Stimulated activated CD8-positive, alpha-beta memory T cell treated with anti-CD3 and anti-CD28 coated beads, Interleukin-15, amount 100 ng/mL, for 48 hours (primary cell): Measurements from ENCODE around the gene G2E3.
"Not testable (repeated sequence)": the region's sequence is repeated elsewhere in the genome, so short reads cannot be mapped to it uniquely, and the experiment has no call there.

Source experiments
- DNase-seq, 2 donors: peaks; one replicate each; pipeline ENCODE4 v3.0.0-alpha.2; 2020; ENCODE audit warnings: low read depth in 2 of 2

Gene G2E3

GRCh38 chr14:30558675-30559555 lies at the start of gene G2E3:
TSS of gene G2E3 (plus strand) at chr14:30559158. CDS start at chr14:30581080, 21,922 bp downstream.
- peak; percentile 82 for DNase-seq

GRCh38 chr14:30517737-30518136 lies 41.2 kb upstream of the G2E3 start:
- no peak for DNase-seq

GRCh38 chr14:30518867-30519560 lies 39.9 kb upstream of the G2E3 start:
- no peak for DNase-seq

GRCh38 chr14:30519961-30520360 lies 39.0 kb upstream of the G2E3 start:
- no peak for DNase-seq

GRCh38 chr14:30520536-30520935 lies 38.4 kb upstream of the G2E3 start:
- no peak for DNase-seq

GRCh38 chr14:30521899-30522736 lies 36.8 kb upstream of the G2E3 start:
- DNase-seq, result no peak

GRCh38 chr14:30525833-30526232 lies 33.1 kb upstream of the G2E3 start:
- DNase-seq, result no peak

GRCh38 chr14:30527196-30527595 lies 31.8 kb upstream of the G2E3 start:
- DNase-seq, result no peak

GRCh38 chr14:30528119-30528518 lies 30.8 kb upstream of the G2E3 start:
- DNase-seq, result no peak

GRCh38 chr14:30528778-30529642 lies 29.9 kb upstream of the G2E3 start:
- DNase-seq, result no peak

GRCh38 chr14:30532264-30532663 lies 26.7 kb upstream of the G2E3 start:
- no peak for DNase-seq

- no peak for DNase-seq
These were observed 25.8 kb upstream of the G2E3 start for GRCh38 chr14:30533126-30533525.

- DNase-seq, result no peak
These were observed 17.6 kb upstream of the G2E3 start for GRCh38 chr14:30541318-30541717.

GRCh38 chr14:30546735-30547134 lies 12.2 kb upstream of the G2E3 start:
- DNase-seq, result not testable (repeated sequence)

- no peak for DNase-seq
These were observed 11.4 kb upstream of the G2E3 start for GRCh38 chr14:30547388-30548048.

- no peak for DNase-seq
These were observed 8.6 kb upstream of the G2E3 start for GRCh38 chr14:30550335-30550734.

- no peak for DNase-seq
These were observed 7.5 kb upstream of the G2E3 start for GRCh38 chr14:30551460-30551859.

- no peak for DNase-seq
These were observed 5.5 kb upstream of the G2E3 start for GRCh38 chr14:30553311-30553989.

GRCh38 chr14:30558362-30558674 lies 640 bp upstream of the G2E3 start:
- no peak for DNase-seq

GRCh38 chr14:30559638-30560091 lies 707 bp downstream of the G2E3 start:
- DNase-seq, result no peak
